Prostate gland (tissue), 2 donors: ENCODE data around the gene ZNF324B.

Experiments used
- POLR2AphosphoS5 ChIP-seq: sonication (generic); formaldehyde crosslinking; IDR thresholded peaks from one replicate; pipeline ENCODE4 v1.6.1; 2017; ENCODE audit warnings: antibody characterized with exemption
- TF ChIP-seq, protein P1 (sequence below), 4 experiments: fragments of 200-600 bp in 2 of 4; fragments of 450-650 bp in 2 of 4; sonication (generic) in 2 of 4; IDR thresholded peaks; 1 replicate in 3 of 4; 2 replicates in 1 of 4; pipeline ENCODE4 v1.5.1; 2016 to 2019; ENCODE audit warnings: antibody characterized with exemption in 4 of 4, mild to moderate bottlenecking in 2 of 4, moderate library complexity in 2 of 4

DNA sequence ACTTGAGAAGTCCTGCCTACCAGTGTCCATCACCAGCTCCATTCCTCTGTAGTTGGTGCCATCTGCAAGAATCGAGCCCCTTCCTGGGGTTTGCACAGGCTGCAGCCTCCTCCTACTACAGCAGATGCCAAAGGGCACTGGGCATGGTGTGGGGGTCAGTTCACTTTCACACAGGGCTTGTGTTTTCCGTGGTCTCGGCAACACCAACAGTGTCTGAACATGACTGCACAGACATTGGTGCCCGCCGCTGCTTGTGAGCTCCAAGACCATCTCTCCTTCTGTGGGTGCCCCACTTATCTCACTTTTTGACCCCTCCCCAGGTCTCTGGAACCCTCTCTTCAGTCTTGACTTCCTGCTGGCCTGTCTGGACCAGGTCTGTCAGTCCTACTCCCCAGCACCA, 40.0 kb downstream of the ZNF324B start:
- TF ChIP-seq, protein P1, sequence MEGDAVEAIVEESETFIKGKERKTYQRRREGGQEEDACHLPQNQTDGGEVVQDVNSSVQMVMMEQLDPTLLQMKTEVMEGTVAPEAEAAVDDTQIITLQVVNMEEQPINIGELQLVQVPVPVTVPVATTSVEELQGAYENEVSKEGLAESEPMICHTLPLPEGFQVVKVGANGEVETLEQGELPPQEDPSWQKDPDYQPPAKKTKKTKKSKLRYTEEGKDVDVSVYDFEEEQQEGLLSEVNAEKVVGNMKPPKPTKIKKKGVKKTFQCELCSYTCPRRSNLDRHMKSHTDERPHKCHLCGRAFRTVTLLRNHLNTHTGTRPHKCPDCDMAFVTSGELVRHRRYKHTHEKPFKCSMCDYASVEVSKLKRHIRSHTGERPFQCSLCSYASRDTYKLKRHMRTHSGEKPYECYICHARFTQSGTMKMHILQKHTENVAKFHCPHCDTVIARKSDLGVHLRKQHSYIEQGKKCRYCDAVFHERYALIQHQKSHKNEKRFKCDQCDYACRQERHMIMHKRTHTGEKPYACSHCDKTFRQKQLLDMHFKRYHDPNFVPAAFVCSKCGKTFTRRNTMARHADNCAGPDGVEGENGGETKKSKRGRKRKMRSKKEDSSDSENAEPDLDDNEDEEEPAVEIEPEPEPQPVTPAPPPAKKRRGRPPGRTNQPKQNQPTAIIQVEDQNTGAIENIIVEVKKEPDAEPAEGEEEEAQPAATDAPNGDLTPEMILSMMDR (IDR thresholded peaks at IDR 0.05) = no peak
- no peak for TF ChIP-seq POLR2AphosphoS5
